GM12892 (cell line): ENCODE data around the gene TRIM37.

Experiments used
- DNase-seq: peaks from one replicate; pipeline ENCODE4 v3.0.0; 2011; ENCODE audit not compliant: insufficient read length
- FAIRE-seq: peaks from 2 replicates; lab custom pipeline; 2011; peaks lifted over from hg19 to GRCh38; lab: Jason Lieb, UNC
- POLR2A ChIP-seq: IDR thresholded peaks from 2 replicates; pipeline ENCODE4 v1.6.1; 2011; ENCODE audit warnings: low read depth, low read length, control low read depth
- POLR2AphosphoS5 ChIP-seq: IDR thresholded peaks from 2 replicates; pipeline ENCODE4 v1.6.1; 2011; ENCODE audit warnings: low read depth, low read length, control low read depth
- TAF1 ChIP-seq: IDR thresholded peaks from 2 replicates; pipeline ENCODE4 v1.6.1; 2011; ENCODE audit warnings: low read depth, mild to moderate bottlenecking, control low read depth, low read length, borderline replicate concordance

Gene TRIM37

DNA sequence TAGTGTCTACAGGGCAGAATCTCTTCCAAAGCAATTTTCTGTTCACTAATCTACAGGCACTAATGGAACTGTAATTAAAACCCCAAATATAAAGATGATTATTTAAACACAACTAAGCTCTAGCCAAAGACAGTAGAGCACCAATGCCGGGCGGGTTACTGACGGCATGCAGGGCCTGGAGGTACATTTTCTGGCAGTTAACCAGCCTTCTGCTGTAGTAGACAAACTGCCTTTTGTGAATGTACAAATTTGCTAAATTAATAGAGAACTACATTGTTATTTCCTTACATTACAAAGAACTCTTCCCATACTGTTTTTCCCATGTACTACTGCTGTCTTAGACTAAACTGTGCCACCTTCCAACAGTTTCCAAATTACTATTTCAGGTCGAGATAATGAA is 107.8 kb downstream of the TRIM37 start:
- no peak for TF ChIP-seq TAF1
- no peak for TF ChIP-seq POLR2AphosphoS5
- no peak for TF ChIP-seq POLR2A
- DNase-seq (no peak), FAIRE-seq (no peak)

DNA sequence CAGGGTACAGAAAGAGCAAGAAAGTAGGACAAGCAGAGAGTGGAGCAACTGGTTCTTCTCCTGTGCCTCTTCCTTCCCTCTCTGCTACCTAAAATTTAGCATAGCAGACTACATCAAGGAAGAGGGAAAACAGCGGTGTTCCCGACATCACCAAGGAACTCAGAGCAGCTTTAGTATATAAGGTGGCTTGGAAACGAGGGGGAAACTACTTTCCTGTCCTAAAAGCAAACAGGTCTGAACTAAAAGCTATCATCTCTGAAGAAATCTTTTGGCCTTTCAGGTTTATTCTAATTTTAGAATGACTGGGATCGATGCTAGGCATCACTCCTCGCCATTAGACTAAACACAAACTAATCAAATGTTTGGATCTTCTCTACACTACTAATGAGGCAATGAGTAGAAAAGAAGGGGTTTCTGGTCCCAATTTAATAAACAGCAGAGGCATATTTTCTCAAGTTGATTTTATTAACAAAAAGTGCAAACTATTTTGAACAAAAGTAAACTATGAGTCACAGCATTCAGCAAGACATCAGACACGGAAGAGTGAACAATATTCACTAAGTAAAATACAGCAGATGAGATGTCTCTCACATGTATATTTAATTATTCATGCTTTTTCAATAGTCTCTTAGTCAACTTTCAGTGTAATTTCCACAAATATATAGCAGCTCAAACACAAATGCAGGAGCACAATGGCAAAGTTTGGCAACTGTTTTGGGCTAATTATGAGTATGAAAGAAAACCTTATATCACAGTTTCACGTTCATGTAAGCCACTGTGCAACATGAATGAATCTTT is 108.7 kb downstream of the TRIM37 start:
- FAIRE-seq (no peak), DNase-seq (no peak)
- TF ChIP-seq POLR2AphosphoS5 (no peak), POLR2A (no peak), TAF1 (no peak)

DNA sequence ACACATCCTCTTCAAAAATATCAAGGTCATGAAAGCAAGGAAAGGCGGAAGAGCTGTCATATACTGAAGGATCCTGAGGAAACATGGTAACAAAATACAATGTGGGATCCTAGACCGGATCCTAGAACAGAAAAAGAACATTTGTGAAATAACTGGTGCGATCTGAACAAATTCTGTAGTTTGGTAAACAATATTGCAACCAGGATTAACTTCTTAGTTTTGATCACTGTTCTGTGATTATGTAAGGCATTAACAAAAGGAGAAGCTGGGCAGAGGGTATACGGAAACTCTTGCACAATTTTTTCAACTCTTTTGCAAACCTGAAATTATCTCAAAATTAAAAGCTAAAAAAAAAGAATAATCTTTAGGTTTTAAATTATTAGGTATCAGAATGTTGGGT is 109.7 kb downstream of the TRIM37 start:
- DNase-seq (no peak), FAIRE-seq (no peak)
- TF ChIP-seq POLR2AphosphoS5 = no peak
- no peak for TF ChIP-seq POLR2A
- no peak for TF ChIP-seq TAF1

DNA sequence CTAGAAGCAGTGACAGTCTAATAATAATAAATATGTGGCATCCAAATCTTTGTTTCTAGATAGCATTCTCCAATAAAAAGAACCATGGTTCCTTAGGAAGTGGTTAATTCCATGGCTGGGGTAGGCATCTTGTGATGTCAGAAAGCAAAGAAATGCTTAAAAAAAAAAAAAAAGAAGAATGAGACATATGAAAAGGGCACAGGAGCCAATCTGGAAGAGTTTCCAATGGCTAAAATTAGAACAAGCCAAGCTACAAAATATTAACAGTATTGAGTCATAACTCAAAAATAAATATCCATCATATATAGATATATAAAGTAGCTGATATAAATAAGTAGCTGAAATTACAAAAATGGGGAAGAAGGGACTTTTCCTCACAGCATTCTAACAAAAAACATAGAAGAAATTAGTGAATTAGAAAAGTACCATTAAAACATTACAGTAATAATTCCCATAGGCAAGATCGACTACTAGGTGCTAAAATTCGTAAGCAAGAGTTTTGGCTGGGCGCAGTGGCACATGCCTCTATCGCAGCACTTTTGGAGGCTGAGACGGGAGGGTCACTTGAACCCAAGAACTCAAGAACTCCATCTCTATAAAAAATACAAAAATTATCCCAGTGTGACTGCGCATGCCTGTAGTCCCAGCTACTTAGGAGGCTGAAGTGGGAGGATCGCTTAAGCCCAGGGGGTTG is 111.3 kb downstream of the TRIM37 start:
- FAIRE-seq (no peak), DNase-seq (no peak)
- no peak for TF ChIP-seq POLR2AphosphoS5
- no peak for TF ChIP-seq POLR2A
- TF ChIP-seq TAF1 = no peak

DNA sequence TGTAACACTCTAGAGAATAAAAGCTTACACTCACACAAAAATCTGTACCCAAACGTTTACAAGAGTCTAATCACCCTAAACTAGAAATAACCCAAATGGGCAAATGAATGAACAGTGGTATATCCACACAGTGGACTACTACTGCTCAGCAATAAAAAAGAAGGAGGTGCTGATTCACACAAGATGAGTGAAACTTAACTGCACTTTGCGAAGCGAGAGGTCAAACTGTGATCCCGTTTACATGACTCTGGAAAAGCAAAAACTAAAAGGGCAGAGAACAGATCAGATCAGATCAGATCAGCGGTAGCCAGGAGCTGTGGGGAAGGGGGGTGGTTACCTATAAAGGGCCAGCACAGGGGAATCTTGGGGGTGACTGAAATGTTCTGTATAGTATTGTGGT is 113.4 kb downstream of the TRIM37 start:
- TF ChIP-seq TAF1 = no peak
- TF ChIP-seq POLR2A = no peak
- no peak for TF ChIP-seq POLR2AphosphoS5
- no peak for DNase-seq
- FAIRE-seq = no peak

DNA sequence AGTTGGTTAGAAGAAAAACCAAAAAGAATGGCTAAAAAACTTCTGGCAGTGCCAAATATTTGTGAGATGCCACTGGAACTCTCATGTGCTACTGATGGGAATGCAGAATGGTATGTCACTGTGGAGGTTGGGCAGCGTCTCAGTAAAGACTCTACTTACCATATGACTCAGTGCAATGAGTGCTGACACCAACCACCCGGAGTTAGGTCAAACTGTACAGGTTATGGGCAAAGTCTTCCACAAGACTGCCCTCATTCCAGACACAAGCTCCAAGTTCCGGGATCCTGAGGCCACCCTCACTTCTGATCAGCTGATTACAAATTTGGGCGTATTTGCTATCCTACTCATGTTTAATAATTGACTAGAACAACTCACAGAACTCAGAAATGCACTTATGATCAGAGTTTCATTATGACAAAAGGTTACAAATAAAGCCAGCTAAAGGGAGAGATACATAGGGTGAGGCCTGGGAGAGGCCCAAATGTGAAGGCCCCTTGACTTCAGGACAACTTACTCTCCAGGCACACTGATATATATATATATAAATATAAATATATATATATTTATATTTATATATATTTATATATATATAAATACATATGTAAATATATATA is 114.9 kb downstream of the TRIM37 start:
- DNase-seq = no peak
- no peak for TF ChIP-seq TAF1
- no peak for TF ChIP-seq POLR2AphosphoS5
- no peak for TF ChIP-seq POLR2A
- peak; percentile 73 for FAIRE-seq

DNA sequence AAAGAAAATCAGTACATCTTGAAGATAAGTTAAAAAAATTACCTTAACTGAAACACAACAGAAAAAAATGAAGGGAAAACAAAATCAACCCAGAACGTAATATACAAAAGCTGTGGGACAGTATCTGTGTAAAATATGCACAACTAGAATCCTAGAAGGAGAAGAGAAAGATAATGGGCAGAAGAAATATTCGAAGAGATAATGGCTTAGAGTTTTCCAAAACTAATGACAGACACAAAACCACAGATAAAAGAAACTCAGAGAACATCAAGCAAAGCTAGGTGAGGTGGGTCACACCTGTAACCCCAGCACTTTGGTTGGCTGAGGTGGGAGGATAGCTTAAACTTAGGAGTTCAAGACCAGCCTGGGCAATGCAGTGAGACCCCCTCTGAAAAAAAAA is 117.1 kb downstream of the TRIM37 start:
- FAIRE-seq = no peak
- DNase-seq = no peak
- TF ChIP-seq POLR2AphosphoS5 (no peak), TAF1 (no peak), POLR2A (no peak)

DNA sequence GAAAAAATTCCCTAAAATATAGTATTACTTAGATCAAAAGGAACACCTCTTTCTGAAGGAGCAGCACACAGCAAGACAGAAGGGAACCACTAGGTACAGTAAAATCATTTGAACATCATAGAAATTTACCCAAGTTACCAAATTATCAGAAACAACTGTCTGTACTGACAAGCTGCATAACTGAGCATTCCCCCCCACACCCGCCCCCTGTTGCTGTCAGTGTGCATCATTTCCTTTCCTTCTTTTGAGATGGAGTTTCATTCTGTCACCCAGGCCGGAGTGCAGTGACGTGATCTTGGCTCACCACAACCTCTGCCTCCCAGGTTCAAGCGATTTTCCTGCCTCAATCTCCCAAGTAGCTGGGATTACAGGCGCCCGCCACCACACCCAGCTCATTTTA is 120.7 kb downstream of the TRIM37 start:
- TF ChIP-seq POLR2A = no peak
- TF ChIP-seq POLR2AphosphoS5 = no peak
- no peak for TF ChIP-seq TAF1
- DNase-seq (no peak), FAIRE-seq (no peak)

DNA sequence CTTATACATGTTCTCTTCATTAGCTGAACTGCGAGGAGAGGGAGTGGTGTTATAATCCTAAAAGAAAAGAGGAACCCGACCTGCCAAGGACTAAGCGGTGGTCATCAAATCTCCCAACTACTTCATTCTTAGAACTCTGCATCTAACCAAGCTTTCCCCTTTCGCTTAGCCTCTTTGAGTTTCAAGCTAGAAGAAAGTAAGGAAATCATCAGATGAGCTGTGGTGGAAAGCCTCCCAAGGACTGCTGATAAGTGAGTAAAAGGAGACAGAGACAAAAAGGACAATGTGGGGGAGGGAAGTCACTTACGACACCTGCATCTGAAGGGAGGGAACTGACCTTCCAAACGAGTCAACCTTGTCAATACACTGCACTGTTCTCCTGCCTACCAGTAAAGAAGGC is 121.3 kb downstream of the TRIM37 start:
- FAIRE-seq (no peak), DNase-seq (no peak)

DNA sequence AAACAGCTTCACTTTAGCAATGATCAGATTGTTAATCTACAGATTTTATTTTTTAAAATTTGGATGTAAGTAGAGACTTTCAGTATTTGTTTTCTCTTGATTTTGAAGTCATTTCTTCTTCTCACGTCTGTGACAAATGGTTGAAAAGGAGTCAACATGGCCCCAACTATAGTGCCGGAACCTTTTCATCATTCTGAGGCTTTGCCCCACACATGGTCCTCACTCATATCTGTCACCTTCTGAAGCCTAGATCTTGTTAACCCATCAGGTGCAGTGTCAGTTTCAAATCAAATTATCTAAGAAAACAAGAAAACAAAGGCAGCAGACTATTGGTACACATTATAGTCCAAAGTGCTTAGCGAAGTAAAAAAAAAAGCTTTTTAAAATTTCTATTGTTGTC is 124.1 kb downstream of the TRIM37 start:
- no peak for DNase-seq
- no peak for FAIRE-seq
- no peak for TF ChIP-seq TAF1
- no peak for TF ChIP-seq POLR2A
- no peak for TF ChIP-seq POLR2AphosphoS5

More for the DNA sequence above, 121.3 kb downstream of the TRIM37 start:
- no peak for TF ChIP-seq POLR2AphosphoS5
- TF ChIP-seq POLR2A = no peak
- TF ChIP-seq TAF1 = no peak

DNA sequence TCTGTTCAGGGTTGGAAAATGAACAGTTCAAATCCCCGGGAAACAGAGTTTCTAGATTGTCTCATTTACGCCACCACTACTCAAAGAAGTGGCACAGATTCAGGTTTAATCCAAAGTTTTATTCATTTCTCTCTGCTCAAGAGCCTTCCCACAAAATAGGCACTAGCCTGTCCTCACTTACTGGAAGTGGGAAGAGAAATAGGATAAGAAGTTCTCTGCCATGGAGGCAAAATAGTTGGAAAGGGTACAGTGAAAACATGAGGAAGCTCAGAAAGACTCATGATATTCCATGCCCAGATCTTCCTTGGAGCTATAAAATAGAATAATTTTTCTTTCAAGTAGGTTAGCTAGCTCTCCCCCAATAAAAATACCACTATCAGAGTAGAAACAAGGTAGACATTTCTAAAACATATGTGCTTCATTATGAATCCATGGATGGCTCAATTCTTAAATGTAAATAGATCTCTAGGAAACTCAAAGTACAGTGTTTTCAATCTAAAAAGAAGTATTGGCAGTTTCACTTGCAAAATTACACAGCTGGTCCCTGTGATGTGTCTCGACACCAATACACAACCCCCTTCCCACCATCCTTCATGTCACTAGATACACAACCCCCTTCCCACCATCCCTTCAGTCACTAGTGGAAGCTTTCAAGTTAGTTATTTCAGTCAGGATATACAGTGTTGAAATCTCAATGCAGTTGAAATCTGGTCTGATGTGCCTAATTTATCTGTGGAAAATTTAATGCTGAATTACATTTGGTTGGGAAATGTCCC is 125.8 kb downstream of the TRIM37 start:
- FAIRE-seq (no peak), DNase-seq (no peak)
- no peak for TF ChIP-seq TAF1
- no peak for TF ChIP-seq POLR2A
- TF ChIP-seq POLR2AphosphoS5 = no peak
